ENCODE measurements around the gene SLC1A3.

SLC1A3 gene

DNA sequence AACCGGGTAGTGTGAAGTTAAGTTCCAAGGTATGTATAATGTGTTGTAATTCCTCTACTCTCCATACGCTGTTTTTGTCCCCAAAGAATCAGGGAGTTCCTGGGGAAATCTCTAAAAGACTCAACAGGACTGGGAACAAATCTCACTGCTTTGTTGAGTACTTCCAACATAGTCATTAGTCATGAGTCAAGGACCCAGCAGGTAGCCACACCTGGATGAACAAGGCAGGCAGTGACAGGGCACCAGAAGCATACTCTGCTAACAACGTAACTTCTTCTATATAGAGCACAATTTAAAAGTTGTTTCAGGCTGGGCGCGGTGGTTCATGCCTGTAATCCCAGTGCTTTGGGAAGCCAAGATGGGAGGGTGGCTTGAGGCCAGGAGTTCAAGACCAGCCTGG lies 126.8 kb downstream of the SLC1A3 start:
- DNase-seq (ENCODE audit: low read depth): no peak
- TF ChIP-seq, protein P1, sequence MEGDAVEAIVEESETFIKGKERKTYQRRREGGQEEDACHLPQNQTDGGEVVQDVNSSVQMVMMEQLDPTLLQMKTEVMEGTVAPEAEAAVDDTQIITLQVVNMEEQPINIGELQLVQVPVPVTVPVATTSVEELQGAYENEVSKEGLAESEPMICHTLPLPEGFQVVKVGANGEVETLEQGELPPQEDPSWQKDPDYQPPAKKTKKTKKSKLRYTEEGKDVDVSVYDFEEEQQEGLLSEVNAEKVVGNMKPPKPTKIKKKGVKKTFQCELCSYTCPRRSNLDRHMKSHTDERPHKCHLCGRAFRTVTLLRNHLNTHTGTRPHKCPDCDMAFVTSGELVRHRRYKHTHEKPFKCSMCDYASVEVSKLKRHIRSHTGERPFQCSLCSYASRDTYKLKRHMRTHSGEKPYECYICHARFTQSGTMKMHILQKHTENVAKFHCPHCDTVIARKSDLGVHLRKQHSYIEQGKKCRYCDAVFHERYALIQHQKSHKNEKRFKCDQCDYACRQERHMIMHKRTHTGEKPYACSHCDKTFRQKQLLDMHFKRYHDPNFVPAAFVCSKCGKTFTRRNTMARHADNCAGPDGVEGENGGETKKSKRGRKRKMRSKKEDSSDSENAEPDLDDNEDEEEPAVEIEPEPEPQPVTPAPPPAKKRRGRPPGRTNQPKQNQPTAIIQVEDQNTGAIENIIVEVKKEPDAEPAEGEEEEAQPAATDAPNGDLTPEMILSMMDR (conservative IDR thresholded peaks at IDR 0.05; ENCODE audit: low read length): no peak

DNA sequence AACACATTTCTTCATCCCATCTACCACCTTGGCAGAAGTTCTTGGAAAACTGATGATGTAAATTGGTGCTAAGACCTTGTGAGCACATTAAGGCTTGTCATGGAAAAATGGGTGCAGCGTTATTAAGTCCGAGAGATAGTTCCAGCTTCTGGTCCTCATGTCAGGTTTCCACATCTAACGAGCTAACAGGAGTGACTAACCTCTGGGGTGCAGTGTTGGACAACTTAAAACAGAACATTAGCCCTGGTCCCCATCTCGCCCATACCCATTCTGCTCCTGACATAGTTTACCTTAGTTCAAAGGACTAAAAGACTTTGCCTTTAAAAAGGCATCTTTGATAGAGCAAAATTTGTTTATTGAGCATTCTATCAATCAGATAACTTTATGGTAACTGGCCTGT lies 128.0 kb downstream of the SLC1A3 start:
- H3K4me3 ChIP-seq (ENCODE audit: low read length): no peak overlapping the region
- TF ChIP-seq, protein P1 (conservative IDR thresholded peaks at IDR 0.05; ENCODE audit: low read length): peak; percentile 26
- peak; percentile 21 for DNase-seq (ENCODE audit: low read depth)

More for the DNA sequence above, 126.8 kb downstream of the SLC1A3 start:
- H3K4me3 ChIP-seq (ENCODE audit: low read length): no peak overlapping the region

DNA sequence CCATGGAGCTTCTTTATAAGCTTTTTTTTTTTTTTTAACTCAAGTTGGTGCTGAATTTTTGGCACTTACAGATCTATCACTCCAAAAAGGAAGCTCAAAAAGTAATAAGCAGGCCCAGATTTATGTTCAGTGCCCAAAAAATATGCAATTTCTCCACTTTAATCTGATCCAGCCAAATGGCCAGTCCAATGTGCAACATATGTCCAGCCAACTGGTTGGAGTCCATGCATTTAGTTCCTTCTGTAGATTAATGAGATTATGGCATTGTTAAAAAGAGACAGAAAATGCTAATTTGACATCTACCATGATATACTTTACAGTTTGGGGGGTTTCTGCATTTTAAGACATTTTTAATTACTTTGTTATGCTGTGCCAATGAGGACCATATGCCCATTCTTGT lies 129.5 kb downstream of the SLC1A3 start:
- H3K4me3 ChIP-seq (ENCODE audit: low read length): no peak overlapping the region
- DNase-seq (ENCODE audit: low read depth): no peak
- TF ChIP-seq, protein P1 (conservative IDR thresholded peaks at IDR 0.05; ENCODE audit: low read length): no peak
